ENCODE results near the gene ENDOV.

DNA sequence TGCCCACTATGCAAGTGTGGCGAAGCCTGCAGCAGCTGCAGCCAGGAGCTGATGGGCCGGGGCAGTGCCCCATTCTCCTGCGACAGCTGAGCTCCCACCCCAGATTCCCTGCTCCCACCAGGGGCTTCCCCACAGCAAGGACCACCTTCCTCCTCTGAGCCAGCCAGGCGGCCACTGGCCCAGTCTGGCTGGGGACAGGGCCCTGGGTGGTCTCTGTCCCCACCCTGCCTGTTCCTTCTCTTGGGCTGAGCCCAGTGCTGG lies 67.0 kb downstream of the ENDOV start:
- TF ChIP-seq, protein P1, sequence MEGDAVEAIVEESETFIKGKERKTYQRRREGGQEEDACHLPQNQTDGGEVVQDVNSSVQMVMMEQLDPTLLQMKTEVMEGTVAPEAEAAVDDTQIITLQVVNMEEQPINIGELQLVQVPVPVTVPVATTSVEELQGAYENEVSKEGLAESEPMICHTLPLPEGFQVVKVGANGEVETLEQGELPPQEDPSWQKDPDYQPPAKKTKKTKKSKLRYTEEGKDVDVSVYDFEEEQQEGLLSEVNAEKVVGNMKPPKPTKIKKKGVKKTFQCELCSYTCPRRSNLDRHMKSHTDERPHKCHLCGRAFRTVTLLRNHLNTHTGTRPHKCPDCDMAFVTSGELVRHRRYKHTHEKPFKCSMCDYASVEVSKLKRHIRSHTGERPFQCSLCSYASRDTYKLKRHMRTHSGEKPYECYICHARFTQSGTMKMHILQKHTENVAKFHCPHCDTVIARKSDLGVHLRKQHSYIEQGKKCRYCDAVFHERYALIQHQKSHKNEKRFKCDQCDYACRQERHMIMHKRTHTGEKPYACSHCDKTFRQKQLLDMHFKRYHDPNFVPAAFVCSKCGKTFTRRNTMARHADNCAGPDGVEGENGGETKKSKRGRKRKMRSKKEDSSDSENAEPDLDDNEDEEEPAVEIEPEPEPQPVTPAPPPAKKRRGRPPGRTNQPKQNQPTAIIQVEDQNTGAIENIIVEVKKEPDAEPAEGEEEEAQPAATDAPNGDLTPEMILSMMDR (IDR thresholded peaks at IDR 0.05), result no peak
- no peak for TF ChIP-seq POLR2AphosphoS5 (IDR thresholded peaks at IDR 0.05; ENCODE audit: insufficient read depth in 1 of 2, low read depth in 1 of 2)
